ENCODE results near the gene ESR2.
"Not testable (repeated sequence)": the region's sequence is repeated elsewhere in the genome, so short reads cannot be mapped to it uniquely, and the experiment has no call there.

The ESR2 gene

DNA sequence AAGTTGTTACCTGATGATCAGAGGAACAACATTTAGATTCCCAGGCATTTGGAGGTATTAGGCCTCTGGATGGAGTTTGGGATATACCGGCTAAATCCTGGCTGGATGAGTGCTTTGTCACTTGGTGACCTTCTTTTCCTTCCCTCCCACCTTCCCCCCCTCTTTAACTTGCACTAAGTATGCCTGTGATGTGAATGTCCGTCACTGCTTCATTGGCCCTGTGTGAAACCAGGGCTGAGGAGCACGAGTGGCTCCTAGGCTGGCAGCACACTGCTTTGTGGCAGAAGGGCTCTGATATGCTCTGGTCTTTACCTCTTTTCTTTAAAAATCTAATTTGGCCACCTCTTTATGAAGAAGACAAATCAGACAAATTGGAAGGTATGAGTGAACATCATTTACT lies 95.7 kb downstream of the ESR2 start:
- DNase-seq (ENCODE audit: low read depth) = no peak

DNA sequence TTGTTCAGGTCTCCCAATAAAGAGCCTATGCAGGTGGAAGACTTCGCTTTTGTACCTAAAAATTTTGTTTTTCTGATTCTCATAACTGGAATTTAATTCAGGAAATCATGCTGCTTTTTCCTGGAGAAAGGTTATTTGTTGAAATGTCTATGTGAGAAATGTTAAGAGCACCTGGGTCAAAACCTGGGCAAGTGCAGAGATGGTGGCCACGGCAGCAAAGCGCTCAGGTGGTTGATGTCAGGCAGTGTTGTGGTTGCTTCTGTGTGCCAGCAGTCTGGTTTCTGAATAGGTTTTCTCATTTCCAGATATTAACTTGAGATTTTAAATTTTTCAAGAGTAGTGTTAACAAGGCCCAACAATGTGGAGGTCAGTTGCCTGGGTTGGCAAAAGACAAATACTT lies 96.2 kb downstream of the ESR2 start:
- DNase-seq (ENCODE audit: low read depth) = no peak

DNA sequence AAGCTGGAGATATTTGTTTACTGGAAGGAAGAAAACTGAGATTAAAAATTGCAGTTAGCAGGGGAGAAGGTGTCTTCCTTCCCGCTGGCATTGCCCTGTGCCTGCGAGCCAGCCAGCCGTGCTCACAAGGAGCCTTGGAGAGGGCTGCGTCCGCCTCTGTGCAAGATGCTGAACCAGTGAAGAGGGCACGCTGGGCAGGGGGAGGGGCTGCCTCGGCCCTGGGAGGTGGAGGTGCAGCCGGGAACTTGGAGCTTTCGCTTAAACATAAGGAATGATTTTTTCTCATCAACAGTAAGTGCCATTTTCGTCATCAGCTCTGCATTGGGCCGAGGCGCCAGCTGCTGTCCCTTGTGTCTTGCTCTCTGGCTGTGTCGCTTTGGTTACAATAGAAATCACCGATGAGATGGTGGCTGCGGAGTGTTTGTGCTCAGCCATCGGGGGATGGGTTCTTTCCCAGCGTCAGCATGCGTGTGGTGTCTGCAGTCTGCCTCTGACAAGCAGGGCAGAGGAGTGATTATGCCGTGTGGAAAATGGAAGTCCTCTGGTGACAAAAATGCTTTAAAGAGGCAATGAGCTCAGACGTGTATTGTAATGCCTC lies 97.3 kb downstream of the ESR2 start:
- DNase-seq (ENCODE audit: low read depth) = peak; percentile 13

DNA sequence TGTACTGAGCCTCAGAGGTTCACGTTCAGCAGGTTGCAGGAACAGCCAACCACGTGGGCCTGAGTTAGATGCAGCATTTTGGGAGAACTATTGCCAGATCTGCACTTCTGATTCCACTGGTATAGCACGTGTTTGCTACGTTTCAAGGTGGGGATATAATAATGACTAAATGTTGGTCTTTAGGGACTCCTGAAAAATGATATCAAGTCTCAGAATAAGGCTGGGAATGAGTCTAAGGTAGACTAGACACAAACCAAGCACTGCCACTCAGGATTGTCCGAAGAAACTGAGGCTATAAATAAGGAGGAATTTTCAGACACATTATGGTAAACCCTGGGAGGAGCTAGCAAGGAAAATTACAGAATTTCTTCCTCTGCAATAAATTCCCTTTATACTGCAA lies 98.1 kb downstream of the ESR2 start:
- DNase-seq (ENCODE audit: low read depth) = no peak

DNA sequence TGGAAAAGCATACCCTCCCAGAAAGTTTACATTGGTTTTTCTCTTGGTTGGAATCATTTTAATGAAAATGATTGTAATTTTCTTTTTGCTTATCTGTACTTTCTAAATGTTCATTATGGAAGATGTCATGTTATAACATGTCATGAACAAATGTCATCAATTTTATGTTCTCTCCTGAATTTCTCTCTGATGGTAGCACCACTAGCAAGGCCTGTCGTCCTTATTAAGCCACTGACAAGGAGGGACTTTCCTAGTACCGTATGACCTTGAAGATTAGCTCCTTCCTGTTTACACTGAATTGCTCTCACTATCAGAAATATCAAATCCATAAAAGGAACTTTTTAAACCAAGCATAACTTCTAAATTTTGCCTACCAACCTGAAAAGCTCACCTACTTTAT lies 99.0 kb downstream of the ESR2 start:
- DNase-seq (ENCODE audit: low read depth) = no peak

DNA sequence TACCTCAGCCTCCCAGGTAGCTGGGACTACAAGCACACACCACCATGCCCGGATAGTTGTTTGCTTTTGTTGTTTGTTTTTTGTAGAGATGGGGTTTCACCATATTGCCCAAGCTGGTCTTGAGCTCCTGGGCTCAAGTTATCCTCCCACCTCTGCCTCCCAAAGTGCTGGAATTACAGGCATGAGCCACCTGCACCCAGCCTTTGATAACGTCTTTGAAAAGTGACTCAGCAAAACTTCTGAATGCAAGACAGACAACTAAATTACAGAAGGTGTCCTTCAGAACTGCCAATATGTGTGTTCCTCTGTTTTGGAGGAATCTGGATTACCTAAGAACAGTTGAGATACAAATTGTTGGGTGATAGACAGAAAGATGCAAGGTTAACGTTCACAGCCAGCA lies 99.8 kb downstream of the ESR2 start:
- DNase-seq (ENCODE audit: low read depth) = no peak

DNA sequence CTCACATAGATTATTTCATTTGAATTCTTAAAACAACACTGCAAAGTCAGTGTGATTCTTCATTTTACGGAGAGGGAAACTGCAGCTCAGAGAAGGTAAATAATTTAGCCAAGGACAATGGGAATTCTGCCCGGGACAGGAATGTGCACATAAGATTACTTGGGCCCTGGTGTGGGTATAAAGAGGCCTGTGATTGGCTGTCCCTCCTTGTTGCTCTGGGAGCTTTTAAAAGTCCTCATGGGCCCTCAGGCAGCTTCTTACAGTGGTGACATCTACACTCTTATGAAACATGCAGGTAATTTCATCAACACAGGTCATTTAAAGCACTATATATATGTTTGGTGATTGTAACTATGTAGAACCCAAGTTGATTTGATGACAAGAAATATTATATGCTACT lies 100.3 kb downstream of the ESR2 start:
- no peak for DNase-seq (ENCODE audit: low read depth)

DNA sequence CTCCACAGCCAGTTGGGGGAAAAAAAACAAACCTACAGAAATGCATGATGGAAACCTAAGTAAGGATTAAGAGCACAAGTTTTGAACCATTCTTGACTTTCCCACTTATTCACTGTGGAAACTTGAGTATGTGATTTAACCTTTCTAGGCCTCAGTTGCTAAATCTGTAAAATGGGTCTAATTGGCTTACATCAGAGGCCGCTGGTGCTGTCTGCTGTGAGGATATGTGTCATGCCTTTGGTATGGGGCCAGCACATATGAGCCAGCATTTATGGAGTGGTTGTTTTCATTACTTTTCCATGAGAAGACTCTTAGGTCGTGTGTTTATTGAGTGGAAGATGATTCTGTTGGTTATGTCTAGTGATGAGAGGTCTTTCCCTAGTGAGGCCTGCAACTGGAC lies 102.4 kb downstream of the ESR2 start:
- peak; percentile 59 for DNase-seq (ENCODE audit: low read depth)

DNA sequence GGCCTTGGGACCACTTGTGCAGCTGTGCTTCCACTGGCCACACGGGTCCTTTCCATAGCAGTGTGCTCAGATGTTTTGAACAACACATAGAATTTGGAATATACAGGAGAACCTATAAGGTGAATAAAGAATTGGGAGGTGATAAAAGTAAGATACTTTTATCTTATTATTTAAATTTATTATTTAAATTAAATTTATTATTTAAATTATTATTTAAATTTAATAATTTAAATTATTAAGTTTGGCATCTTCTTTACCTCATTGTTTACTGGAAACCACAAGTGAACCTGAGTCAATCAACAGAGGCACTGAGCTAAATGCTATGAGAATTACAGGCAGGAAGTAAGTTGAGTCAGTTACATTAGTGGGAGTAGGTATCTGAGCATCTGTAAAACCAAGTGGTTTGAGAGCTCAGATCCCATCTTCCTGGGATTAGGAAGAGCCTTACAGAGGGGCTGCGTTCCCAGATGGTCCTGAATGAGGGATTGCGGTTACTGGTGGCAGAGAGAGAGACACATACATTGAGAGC lies 103.1 kb downstream of the ESR2 start:
- DNase-seq (ENCODE audit: low read depth) = no peak

DNA sequence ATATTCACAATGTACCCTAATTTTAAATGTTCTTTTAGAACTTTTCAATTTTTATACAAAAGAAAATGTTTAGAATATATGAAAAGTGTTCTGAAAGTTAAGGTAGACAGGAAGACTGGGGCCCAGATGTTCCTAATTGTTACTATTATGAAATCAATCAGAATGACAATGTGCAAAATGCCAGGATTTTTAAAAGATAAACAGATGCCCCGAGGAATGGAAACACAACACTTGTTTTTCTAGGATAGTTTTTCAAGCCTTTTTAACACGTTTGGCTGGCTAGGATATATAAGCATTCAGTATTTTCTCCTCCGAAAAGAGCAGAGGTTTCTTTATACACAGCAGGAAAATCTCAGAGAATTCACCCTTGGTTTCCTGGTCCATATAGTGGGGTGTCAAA lies 106.8 kb downstream of the ESR2 start:
- no peak for DNase-seq (ENCODE audit: low read depth)

DNA sequence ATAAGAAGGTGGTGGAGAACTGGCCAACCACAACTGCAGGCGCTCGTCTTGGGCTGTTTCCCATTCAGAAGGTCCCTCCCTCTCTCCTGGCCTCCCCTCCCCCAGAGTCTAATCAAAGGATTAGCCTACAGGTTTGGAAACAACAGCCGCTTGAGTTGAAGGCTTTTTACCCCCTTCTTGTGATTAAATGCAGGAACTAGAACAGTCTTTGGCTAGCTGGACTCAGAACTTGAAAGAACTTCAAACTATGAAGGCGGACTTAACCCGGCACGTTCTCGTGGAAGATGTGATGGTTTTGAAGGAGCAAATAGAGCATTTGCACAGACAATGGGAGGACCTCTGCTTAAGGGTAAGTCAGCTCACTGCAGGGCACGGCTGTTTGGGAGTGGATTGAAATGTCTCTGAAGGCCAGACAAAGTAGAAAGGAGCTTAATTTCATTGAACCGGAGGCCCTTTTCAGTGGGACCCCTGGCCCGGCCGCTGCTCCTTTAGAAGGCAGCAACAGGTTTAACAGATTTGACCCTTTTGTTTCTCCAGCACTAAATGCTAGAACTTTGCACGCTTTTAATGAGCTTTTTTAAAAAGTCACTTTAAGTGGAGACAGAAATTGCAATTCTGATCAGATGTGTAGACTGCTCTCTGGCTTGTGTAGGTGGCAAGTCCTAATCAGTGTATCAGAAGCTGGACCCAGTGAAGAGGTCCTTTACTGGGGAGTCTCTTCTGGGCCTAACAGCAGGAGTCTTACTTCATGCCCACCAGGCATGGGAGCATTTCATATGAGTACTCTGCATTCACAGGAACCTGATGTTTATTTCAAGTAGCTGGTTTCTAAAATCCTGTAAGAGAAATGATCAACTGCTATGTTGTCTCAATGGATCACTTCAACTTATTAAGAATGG lies 107.7 kb downstream of the ESR2 start:
- DNase-seq (ENCODE audit: low read depth) = no peak

DNA sequence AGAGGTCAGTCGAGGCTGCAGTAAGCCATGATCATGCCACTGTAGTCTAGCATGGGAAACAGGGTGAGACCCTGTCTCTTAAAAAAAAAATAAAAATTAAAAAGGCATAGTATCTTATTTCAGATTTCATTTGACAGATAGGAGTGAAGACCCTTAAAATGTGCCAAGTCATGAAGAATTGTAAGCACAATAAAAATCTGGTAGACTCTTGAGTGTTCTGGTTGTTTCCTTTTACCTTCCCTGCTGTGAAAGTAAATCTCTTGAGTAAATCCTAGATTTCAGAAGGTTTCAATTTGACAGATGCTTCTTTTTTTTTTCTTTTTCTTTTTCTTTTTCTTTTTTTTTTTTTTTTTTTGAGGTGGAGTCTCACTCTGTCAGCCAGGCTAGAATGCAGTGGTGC lies 109.0 kb downstream of the ESR2 start:
- DNase-seq (ENCODE audit: low read depth) = no peak

DNA sequence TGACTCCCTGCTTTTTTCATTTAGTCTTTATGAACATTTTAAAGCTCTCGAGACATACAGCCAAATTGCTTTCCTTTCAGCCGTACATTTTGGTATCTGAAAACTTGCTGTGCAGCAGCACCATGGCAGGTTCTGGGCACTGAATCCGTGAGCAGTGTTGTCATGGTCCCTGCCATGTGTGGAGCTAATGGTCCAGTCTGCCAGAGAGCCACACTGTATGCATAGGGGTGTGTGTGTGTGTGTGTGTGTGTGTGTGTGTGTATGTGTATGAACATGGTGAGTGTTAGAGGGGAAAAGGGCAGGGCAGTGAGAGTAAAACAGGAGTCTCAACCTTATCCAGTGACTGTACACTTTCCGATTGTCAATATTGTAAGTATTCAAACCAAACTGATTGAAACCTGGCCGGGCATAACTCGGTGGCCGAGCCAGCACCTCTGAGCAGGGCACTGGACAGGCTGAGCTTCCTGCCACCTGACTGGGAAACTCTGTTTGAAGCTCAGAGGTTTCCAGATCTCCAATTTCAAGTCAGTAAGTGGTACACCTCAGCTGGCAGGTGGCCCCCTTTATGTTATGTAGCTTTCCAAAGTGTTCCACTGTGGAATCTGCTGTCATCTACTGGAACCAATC lies 110.0 kb downstream of the ESR2 start:
- no peak for DNase-seq (ENCODE audit: low read depth)

DNA sequence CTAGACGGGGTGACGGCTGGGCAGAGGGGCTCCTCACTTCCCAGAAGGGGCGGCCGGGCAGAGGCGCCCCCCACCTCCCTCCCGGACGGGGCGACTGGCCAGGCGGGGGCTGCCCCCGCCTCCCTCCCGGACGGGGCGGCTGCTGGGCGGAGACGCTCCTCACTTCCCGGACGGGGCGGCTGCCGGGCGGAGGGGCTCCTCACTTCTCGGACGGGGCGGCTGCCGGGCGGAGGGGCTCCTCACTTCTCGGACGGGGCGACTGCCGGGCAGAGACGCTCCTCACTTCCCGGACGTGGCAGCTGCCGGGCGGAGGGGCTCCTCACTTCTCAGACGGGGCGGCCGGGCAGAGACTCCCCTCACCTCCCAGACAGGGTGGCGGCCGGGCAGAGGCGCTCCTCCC lies 111.3 kb downstream of the ESR2 start:
- DNase-seq (ENCODE audit: low read depth) = not testable (repeated sequence)

DNA sequence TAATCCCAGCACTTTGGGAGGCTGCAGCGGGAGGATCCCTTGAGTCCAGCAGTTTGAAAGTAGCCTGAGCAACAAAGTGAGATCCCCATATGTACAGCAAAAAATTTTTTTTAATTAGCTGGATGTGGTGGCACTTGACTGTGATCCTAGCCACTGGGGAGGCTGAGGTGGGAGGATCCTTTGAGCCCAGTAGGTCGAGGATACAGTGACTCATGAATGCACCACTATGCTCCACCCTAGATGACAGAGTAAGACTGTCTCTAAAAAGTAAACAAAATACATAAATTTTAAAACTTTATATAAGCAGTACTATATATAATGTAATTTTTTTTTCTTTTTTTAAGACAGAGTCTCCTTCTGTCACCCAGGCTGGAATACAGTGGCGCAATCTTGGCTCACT lies 115.4 kb downstream of the ESR2 start:
- no peak for DNase-seq (ENCODE audit: low read depth)

DNA sequence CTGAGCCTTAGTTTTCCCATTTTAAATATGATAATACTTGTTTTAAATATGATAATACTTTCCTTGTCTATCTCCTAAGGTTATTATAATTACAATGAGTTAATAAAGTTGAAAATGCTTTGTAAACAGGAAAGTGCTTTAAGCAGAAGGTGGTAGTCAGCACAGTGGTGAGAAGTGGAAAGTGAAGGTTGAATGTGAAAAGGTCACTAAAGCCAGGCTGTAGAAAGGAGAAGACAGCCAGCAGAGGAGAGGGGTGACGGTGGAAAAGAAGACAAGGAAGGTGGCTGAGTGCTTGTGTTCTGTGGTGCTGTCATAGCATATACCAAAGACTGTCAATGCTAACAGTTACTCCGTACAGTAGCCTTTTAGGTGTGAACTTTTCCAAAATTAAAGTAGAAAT lies 117.8 kb downstream of the ESR2 start:
- no peak for DNase-seq (ENCODE audit: low read depth)

DNA sequence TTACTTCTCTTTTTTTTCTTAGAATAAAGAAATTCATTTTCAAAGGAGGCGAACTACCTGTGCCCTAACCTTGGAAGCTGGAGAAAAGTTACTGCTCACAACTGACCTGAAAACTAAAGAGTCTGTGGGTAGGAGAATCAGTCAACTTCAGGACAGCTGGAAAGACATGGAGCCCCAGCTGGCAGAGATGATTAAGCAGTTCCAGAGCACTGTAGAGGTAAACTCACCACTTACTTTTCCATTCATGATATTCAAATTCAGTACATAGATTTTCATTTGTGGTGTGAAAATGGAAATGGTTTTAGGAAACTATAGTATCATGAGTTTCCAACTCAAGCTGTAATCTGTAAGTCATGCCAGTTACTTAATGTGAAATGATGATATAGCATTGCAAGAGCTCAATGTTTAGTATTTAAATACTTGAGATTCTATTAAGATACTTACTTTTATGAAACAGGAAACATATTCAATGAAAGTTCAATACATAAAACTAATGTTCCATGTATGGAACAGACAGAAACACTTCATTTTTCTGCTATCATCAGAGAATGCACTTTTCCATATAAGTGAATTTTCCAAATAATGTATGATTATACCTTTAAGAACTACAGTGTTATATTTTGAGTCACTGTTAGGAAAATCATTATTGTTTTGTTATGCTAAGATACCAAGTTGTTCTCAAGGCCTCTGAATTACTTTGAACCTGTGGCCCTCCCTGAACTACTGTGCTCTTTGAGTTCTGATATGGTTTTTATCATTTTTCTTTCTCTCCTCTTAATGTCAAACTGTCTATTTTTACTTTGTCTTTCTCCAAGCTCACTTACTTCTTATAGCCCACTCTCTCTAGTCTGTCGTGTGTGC lies 119.0 kb downstream of the ESR2 start:
- no peak for DNase-seq (ENCODE audit: low read depth)

DNA sequence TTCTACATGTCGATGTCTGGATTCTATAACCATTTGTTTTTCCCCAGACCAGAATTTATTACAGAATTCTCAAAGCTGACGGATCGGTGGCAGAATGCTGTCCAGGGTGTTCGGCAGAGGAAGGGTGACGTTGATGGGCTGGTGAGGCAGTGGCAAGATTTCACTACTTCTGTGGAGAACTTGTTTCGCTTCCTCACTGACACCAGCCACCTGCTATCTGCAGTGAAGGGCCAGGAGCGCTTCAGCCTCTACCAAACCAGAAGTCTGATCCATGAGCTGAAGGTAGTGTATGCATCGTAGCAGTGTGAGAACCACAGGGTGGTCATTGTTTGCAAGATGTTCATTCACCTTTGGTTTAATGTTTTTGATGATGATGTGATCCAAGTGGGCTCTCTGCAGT lies 124.0 kb downstream of the ESR2 start:
- no peak for DNase-seq (ENCODE audit: low read depth)

DNA sequence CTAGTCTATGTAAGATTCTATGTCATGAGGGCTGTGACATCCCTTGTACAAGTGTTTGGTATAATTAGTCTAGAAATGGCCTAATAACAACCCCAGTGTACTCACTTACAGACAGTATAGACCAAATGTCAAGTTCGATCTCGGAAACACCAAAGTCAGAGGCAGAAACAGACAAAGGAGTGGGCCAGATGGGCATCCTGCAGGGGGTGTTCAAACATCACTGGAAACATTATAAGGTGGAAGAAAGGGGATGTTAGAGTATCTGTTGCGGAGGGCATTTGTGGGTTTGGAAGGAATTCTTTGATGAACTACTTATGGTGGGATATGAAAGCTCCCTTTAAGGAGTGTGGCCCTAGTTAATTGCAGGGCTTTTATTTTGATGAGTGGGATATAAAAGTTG lies 134.6 kb downstream of the ESR2 start:
- no peak for DNase-seq (ENCODE audit: low read depth)

DNA sequence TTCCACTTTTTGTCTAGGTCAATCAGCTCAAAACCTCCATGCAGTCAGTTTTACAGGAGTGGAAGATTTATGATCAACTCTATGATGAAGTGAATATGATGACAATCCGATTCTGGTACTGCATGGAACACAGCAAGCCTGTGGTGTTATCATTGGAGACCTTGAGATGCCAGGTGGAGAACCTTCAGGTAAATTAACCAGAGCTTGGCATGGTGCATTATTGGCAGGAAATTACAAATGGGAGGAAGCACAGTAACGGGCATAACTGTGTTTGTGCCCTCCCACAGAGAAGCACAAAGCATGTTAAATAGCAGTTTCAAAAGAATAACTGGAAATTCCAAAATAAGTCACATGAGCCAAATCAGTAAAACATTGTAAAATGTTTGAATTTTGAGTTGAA lies 135.6 kb downstream of the ESR2 start:
- no peak for DNase-seq (ENCODE audit: low read depth)

DNA sequence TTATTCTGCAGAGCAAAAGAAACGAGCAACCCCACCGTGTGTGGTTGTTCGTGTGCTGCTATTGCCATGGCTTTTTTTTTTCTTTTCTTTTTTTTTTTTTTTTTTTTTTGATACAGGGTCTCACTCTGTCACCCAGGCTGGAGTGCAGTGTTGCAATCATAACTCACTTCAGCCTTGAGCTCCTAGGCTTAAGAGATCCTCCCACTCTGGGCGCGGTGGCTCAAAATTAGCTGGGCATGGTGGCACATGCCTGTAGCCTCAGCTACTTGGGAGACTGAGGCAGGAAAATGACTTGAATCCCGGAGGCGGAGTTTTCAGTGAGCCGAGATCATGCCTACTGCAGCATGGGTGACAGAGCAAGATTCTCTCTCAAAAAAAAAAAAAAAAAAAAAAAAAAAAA lies 144.2 kb downstream of the ESR2 start:
- DNase-seq (ENCODE audit: low read depth) = no peak

DNA sequence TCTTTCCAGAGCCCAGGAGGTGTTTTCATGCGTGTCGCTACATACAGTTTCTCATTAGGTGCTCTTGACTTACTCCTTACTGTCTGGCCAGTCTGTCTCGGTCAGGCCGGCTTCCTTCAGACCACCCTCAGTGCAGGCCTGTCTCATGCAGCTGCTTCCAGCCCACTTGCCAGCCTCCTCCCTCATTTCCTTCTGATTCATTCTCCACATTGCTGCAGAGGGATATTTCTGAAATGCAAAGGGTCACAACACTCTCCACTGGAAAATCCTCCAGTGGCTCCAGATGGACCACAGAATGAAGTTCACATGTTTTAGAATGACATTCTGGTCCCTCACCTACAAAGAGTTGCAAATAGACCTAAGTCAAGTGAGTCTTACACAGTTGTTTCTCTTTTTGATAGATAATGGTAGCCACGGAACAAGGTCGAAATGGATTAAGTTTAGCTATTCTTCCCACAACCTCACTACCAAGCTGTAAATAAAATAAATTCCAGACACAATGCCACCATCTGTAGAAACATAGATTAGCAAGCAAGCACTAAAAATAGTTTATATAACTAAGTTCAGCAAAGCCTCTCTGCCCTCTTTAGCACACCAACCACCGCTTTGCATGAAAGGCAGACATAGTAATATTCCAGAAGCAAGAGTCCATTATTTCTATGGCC lies 146.9 kb downstream of the ESR2 start:
- no peak for DNase-seq (ENCODE audit: low read depth)

Measured in stromal cell of bone marrow (primary cell).